TTC549 (cell line): ENCODE results near the gene CAMK2N1.
"Not testable (repeated sequence)": the region's sequence is repeated elsewhere in the genome, so short reads cannot be mapped to it uniquely, and the experiment has no call there.

Experiments used
- FAIRE-seq: peaks from 2 replicates; lab custom pipeline; 2012; peaks lifted over from hg19 to GRCh38; lab: Jason Lieb, UNC

Gene CAMK2N1

DNA sequence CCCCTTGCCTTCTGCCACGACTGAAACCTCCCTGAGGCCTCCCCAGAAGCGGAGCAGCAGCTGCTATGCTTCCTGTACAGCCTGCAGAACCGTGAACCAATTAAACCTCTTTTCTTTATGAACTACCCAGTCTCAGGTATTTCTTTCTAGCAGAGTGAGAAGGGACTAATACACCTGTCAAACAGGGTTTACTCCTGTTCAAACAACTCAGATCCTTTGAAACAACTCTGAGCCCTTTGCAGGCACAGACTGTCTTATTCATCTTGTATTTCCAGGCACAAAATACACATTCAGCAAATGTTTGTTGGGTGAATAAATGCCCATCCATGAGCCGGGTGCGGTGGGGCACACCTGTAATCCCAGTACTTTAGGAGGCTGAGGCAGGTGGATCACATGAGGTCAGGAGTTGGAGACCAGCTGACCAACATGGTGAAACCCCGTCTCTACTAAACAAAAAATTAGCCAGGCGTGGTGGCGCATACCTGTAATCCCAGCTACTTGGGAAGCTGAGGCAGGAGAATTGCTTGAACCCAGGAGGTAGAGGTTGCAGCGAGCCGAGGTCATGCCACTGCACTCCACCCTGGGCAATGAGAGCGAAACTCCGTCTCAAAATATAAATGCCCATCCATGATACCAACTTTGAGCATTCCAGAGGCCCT is 10.8 kb upstream of the CAMK2N1 start:
- not testable (repeated sequence) for FAIRE-seq

DNA sequence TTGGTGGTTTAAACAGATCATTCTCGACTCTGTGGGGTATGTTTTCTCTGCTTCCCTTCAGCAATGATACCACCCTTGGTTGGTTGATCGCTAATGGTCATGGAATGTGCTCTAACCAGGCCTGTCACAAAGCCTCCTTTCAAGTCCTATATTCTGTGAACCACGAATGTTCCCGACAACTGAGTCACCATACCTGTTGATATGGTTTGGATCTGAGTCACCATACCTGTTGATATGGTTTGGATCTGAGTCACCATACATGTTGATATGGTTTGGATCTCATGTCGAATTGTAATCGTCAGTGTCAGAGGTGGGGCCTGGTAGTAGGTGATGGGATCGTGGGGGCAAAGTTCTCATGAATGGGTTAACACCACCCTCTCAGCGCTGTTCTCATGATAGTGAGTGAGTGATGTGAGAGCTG is 10.2 kb upstream of the CAMK2N1 start:
- FAIRE-seq, result no peak

DNA sequence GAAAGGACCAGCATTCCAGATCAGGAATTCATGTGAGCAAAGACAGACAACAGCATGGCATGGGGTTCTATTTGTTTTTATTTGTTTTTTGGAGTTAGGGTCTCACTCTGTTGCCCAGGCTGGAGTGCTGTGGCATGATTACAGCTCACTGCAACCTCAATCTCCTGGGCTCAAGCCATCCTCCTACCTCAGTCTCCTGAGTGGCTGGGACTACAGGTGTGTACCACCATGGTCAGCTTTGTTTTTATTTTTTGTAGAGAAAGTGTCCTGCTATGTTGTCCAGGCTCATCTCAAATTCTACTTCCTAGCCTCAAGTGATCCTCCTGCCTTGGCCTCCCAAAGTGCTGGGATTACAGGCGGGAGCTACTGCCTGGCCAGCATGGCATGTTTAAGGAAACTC is 9.7 kb upstream of the CAMK2N1 start:
- no peak for FAIRE-seq

DNA sequence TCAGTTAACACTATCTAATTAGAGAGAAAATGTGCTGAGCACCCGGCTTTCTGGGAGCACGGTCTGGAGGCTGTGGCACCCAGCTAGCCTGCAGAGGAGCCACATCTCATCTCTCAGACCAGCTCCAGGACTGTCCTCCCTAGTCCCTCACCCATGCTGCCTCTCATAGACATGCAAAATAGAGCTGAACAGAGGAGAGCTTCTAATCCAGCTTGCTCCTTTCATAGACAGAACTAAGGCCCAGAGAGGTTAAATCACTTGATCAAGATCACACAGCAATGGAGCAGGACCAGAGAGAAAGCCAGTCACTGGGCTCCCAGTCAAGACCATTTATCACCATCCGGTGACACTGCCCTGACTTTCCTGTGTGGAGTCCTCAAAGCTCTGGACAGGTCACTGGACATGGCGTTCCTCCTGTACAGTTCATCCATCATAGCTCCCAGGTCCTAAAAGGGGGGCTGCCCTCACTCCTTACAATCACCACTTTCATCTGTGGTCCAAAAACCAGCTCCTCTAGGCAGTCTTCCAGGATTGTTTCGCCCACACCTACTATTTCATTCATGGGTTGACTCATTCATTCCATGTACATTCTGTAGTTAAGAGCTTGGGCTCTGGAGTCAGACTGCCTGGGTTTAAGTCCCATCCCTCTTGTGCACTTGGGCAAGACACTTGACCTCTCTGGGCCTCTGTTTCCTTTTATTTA is 8.8 kb upstream of the CAMK2N1 start:
- no peak for FAIRE-seq

DNA sequence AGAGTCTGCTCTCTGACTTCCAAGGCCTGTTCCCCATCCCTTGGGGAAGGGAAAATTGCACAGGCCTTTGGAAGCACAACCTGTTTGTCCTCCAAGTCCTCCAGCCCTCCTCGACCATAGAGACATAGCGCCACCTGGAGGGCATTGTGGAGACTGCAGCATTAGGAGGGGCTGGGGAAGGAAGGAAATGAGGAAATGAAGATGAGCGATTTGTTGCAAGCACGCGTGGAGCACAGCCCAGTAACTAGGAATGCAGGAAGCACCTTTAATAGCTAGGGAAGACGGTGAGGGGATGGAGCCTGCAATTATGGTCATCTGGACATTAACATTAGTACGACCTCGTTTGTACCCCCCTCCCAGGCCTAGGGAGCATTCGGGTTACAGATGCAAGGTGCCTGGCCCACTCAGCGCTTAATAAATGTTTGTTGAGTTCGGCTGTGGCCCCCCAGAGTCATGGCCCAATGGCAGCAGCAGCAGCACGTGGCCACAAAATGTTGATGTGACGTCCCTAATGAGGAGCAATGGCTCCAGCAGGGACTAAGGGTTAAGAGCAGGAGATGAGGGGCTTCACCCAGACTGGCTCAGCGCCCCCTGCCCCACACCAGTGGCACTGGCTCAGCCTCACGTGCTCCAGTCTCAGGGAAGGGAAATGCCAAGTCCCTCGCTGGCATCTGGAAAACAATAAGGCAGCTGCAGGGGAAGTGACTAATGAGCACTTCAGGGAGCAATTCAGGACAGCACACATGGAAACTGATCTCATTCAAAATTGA is 8.0 kb upstream of the CAMK2N1 start:
- FAIRE-seq, result peak; percentile 64

DNA sequence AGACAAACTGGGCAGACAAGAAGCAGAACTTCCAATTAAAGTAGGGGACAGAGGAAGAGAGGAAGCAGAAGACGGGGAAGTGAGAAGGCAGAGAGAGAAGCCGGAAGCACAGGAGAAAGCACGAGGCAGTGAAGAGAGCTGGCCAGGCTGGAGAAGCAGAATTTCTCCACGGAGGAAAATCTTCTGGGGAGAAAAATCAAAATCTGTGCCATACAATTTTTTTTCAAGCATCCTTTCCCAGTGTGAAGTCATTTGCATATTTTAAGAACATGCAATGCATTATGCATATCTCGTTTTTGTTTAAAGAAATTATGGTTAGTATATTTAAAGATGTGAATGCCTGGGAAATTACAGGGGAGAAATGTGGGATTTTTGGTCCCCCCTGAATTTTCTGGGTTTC is 7.3 kb upstream of the CAMK2N1 start:
- no peak for FAIRE-seq

DNA sequence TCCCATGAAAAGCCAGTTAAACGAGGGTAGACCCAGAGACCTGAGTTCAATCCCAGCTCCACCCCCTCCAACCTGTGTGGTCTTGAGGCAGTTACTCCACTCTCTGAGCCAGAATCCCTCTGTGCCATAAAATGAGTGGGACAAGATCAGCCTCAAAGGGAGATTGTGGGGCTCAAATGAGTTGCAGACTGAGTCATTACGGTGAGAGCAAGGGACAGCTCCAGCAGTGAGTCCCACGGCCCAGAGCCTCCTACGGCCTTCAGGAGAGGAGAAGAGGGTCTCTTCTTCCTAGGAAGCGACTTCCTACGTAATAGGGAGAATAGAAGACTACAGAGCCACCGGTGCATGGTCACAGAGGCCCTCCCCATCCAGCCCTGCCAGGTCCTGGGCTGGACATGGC is 6.7 kb upstream of the CAMK2N1 start:
- no peak for FAIRE-seq

DNA sequence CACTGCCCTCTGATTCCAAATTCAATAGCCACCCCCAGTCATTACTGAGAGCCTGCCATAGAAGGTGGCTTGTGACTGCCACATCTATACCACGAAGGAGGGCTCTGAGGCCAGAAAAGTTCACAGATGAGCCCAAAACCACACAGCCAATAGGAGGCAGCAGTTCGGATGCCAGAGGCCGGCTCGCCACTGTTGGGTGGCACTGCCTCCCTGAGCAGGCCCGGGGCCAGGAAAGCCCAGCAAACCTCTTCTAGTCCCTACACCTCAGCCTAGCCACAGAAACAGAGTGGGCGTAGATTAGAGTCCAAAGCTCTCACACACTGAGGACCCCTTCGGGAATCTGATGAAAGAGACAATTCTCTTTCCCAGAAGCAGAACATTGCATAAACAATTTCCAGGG is 5.9 kb upstream of the CAMK2N1 start:
- FAIRE-seq, result no peak

DNA sequence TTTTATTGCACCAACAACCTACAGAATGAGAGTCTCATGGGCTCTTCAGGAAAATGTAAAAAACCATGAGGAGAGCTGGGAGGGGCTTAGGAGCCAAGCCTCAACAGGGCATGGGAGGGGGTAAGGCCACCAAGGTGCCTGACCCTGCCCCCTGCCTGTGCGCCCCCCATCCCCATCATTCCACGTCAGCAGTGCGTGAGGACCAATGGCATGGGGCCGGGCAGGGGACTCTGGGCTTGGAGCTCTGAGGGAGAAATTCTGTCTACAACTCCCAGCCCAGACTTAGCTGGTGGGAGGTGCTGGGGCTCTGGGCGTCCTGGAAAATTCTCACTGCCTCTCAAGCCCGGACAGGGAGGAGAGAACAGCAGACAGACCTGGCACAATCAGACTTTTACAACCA is 5.2 kb upstream of the CAMK2N1 start:
- no peak for FAIRE-seq

DNA sequence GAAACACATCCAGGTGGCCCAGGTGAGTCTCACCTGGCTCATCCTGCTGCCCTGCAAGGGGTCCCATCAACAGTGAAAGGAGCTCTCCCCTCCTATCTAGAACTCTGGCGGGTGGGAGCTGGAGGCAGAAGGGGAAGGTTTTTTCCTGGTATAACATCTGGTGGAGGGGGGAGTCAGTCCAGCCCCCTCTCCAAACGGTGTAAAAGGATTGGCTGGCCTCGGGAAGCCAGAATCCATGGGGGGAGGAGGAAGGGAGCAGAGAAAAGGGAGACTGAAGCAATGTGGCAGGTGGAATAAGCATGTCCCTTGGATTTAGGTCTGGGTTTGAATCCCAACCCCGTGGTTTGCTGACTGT is 1.2 kb upstream of the CAMK2N1 start:
- no peak for FAIRE-seq

DNA sequence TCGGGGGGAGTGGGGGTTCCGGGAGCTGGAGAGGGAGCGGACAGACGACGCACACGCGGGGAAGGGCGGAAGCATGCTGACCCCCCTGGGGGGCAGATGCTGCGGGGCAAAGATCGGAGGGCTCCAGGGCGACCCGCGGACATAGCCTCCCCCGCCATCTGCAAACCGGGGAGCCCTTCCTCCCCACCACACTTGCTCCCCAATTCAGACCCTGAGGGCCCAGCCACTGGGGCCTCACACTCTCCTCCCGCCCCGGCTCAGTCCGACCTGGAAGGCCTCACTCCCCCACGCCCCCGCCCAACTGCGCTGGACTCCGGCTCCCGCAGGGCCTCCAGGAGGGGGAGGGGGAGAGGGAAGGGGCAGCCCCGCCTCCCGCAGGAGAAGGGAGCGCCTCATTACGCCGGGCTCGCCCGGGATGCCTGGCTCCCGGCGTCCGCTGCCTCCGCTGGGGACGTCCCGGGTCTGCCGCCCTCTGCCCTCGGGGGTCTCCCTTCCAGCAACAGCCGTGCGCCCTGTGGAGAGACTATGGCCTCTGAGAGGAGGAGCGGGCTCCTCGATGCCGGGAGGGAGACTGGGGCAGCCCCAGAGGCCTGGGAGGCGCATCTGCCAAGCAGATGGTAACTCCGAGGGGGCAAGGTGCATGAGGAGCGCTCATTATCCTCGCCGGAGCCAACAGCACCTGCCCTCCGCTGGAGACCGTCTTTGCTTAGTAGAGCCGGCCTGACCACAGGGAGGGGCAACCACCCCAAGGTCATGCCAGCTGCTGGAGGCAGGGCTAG is 636 bp upstream of the CAMK2N1 start:
- no peak for FAIRE-seq

DNA sequence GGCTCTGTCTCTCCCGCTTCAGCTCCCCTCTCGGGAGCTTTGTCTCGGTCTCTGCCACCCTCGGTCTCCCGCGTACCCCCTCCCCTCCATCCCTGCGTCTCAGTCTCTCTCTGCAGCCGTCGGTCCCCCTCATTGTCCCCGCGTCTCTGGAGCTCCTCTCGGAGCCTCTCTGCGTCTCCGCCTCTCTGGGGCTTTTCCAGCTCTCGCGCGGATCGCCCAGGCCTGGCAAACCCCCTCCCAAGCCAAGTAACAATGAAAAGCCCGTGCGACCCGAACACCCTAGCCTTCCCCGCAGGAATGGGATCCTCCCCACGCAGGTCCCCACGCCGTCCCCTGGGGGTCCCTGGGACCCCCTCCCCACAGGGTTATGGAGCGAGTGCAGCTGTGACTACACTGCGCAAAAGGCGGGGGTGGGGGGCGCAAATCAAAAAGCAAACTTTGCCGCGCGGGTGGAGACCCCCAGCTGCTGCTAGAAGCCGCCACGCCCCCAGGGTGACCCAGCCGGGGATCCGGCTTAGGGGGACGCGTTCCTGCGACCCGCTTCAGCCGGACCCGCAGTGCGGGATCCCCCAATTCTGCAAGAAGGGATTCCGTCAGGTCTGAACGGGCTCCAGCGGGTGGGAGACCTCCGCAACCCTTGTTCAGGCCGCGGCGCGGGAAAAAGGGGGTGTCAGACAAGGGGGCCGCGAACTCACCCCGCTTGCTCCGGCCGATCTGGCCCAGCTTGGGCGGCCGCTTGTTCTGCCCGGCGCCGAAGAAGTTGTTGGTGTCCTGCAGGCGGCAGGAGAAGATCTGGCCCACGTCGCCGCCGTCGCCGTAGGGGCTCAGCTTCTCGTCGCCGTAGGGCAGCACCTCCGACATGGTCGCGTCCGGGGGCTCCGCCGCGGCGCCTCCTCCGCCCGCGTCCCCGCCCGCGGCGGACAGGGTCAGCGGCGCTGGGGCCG is 1.2 kb downstream of the CAMK2N1 start:
- FAIRE-seq, result no peak

DNA sequence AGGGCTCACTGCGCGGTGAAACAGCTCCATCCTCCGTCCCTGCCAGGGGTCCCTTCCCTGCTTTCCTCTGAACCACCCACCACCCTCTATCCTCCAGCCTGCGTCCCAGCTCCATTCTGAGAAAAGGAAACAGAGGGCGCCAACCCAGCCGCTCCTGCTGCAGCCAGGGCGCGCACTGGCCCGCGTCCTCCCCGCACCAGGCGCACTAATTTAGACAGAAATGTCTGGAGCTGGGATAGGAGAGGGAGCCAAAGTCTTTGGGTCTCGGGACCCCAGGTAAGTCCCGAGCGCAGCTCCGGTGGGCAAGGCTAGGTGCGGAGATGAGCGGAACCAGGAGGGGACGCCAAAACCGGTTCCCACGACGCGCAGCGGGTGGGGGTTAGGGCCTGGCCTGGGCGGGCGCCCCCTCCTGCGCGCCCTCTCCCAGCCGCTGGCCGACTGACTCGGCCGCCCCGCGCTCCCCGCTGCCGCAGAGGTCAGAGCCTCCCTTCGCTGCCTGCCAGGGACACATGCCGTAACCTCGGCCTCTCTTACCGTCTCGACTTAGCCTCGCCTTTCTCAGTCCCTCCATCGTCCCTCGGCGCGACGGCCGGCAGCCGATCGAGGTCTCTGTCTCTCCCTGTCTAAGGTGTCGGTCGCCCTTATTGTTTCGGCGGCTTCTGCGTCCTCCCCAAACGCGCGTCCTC is 2.0 kb downstream of the CAMK2N1 start:
- FAIRE-seq, result no peak

DNA sequence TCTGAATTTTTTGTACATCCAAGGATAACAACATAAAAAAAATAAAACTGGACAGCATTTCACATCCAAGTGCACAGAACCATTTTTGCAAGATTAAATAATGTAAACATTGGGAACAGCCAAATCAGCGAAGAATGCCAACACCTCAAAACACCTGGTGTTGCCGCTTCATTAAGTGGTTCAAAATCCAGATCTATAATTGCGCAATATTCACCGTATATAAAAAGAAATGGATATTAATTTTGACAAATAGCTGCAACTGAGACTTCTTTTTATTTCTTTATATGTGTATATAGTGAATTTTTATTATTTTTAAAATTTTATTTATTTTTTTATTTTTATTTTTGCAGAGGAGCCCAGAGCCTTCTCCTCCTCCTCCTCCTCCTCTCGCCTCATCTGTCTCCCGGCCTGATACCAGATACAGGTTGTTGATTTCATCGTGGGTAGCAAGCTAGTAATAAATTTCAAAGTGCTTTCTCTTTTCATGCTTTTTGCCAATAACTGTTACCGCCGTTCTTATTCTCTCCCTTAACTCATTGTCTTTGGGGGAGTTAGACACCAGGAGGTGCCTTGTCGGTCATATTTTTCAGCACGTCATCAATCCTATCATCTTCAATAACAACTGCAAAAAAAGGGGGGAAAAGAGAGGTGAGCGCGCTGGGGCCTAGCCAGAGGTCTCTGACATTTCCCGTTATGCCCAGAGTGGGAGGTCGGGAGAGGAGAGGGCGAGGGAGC is 2.7 kb downstream of the CAMK2N1 start:
- no peak for FAIRE-seq

DNA sequence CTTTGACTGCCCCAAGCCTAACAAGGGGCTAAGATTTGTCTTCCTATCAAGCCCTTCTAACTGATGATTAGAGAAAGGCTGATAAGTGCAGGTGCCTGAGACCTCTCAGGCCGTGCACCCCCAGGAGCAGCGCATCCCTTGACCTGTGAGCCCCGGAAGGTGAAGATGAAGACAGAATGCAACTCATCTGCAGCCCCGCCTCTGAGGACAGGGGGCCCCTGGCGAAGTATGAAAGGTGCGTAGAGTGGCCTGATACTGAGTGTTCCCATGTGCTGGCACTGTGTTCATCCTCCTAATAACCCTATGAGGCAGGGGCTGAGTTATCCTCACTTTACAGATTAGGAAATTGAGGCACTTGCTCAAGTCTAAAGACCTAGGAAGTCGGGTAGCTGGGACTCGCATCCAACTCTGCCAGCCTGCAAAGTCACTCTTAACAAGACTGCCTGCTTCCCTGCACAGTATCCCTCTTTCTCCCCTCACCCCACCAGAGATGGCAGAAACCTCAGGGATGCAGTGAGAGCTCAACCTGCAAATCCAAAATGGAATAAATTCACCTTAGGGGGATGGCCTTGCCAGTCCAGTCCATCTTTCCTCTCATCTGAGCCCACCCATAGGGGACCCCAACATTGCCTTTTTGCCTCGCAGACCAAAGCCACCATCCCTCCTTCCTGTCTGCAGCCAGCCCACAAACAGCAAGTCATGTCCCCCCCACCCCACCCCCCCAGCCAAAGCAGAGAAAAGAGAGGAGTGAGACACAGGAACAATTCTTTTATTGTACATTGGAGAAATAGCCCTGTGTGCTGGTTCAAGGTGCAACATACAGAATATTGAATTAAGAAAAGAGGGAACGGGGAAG is 4.1 kb downstream of the CAMK2N1 start:
- no peak for FAIRE-seq

DNA sequence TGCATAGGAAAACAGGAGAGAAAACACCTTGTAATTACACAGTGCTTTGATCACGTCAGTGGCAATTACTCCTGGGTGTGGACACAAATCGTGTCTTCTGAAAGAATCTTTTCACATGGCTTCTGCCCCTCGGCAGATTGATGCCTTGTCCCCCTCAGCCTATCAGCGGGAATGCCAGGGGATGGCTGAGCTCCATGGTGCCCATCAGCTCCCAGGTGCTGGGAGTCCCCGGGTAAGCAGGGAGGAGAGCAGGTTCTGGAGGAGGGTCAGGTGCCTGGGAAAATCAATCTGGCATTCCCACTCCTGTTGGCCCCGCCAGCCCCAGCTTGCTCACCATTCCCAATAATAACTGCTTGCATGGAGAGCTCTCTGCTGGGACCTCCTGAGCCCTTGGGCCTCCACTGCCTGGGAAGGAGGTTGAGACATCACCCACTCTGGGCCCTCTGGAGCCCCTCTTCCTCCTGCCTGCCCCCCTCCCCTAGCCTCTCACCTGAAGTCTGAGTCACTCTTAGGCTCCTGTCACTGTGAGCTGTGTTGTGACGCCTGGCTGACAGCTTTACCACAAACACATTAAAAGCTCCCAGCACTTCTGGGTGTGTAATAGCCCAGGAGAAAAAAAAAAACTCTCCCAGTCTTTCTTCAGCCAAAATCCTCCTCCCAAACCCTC is 4.9 kb downstream of the CAMK2N1 start:
- FAIRE-seq, result no peak

DNA sequence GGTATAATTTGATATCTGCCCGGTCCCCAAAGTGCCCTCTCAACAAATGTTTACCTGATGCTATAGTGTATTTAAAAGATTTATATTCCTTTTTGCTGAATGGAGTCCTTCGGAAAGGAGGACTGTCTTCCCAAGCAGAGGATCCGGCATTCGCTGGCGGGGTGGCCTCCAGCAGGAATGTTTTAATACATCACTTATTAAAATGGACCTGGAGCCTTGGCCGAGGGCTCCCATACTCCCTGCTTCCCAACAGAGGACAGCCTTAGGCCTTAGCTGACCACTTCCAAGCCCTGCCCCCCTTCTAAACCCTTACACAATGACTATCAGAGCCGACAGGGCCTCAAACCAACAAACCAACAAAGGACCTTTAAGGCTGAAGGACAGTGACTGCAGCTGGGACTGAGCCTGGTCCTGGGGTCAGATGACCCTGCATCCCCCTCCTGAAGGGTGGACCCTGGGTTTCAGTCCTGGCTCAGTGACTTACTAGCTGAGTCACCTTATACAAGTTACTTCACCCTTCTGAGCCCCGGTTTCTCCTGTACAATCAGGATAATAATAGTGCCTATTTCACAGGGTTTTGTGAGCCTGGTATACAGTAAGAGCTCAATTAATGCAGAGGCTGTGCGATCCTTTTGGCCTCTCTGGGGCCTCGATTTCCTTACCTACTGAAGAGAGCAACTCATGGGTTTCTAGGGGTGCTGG is 5.6 kb downstream of the CAMK2N1 start:
- no peak for FAIRE-seq

DNA sequence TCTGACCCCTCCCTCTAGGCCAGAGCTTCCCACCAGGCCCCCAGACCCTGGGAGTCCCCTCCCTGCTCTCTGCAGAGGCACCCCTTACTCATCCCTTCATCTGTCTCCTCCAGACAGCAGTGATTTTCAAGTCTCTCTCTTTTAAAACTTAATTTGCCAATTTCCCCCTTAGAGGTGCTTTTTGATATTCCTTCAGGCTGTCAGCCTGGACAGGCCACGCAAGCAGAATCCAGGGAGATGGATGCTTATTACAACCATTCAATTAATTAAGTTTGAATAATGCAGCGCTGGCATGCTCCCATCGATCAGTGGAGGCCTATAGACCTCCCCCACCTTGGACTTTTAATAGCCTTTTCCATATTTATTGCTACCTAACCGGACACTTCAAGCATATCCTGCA is 6.2 kb downstream of the CAMK2N1 start:
- no peak for FAIRE-seq
